Kidney capillary endothelial cell (primary cell): ENCODE measurements around the gene PNKD.
A peak's percentile ranks its signal among the peaks of the same experiment; 100 is the strongest.

Source experiments
- DNase-seq: peaks from one replicate; pipeline ENCODE4 v3.0.0-alpha.2; 2018; ENCODE audit warnings: low spot score

The PNKD gene

DNA sequence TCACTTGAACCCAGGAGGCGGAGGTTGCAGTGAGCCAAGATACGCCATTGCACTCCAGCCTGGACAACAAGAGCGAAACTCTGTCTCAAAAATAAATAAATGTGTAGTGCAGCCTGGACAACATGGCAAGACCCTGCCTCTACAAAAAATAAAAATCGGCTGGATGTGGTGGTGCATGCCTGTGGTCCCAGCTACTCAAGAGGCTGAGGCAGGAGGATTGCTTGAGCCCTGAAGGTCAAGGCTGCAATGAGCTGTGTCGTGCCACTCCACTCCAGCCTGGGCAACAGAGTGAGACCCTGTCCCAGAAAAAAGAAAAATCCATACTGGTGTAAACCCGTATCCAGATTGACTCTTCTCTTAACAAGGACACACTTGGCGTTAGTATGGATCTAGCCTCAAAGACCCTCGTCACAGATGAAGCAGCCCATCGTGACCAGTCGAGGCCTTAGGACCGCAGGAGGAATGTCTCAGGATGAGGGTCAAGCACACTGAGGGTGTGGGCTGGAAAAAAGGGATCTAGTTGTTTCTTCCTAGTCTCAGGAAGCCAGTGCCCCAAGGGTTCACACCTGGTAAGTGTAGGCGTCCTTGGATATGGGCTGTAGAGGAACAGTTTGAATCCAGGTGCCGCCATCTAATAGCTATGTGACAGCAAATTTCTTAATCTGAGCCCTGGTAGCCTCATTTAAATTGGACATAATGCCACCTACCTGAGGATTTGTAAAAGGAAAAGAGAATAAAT is 13.5 kb upstream of the PNKD start:
- DNase-seq, result no peak

DNA sequence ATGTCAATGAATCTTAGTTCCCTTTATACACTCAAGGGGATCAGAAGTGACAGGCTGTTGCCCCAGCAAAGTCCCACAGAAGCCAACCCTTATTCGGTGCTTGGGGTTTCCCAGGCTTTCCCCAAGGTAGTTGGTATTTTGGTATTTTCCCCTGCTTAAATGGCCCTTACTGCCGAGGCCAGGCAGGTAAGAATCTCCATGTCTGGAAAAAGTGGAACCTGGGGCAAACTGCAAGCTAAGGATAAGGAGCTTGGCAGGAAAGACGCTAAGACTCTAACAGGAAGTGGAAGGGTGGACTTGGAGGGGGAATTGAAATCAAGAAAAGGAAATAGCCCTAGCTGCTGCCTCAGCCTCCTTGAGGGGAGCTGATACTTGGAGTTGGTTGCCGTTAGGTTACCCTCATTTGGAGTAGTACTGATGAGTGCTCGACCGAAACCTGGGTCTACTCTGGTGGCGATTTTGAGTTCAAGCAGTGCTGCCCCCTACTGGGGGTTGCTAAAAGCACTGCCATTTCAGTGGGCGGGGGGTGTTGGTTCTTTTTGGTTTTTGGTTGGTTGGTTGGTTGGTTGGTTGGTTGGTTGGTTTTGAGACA is 12.8 kb upstream of the PNKD start:
- DNase-seq, result peak; percentile 22

DNA sequence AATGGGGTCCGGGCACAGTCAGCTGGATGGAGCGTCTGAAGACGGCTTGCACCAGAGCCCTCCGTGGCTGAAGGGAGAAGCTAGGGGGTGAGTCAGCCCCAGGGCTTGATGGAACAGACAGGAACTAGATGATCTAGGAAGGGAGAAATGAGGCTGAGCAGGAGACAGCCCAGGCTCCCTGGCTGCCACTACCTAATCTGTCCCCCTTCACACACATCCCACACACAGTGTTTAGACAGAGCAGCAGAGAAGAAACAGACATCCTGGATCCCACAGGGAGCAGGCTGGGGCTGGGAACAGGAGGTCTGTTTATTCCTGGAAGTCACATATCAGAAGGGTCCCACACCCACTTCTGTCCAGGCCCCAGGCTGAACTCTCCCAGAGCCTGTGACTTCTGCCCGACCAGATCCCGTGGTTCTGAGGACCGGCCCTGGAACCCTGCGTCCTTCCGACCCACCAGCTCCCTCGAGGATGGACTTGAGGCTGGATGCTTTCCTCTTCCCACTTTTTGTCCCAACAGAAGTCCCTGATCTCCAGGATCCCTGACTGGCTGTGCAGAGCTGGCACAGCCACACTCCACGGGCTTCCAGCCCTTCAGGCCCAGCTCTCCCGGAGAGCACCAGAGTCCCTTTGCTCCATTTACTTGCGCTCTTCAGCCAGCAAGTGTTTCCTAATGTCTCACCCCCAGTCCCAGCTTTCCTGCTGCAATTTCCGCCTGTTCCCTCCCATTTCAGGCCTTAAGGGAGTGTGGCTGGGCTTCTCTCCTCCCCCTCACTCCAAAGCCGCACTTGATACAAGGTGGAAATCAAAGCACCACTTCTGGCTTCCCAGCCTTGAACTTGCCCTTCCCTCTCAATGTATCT is 11.0 kb upstream of the PNKD start:
- peak; percentile 60 for DNase-seq

DNA sequence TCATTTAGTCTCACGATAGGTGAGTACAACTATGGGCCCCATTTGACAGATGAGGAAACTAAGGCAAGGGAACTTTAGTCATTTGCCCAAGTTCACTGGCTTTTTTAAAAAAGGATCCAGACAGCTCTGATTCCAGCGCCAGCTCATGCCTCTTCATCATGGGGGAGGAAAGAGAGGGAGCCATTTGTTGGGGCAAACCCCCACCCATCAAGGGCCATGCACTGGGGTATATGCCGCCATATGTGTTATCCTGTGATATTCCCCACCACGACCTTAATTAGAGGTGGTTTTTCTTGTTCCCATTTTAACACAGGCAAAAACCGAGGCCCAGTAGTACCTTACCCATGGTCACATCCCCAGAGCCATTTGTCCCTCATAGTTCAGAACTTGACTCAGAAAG is 10.2 kb upstream of the PNKD start:
- DNase-seq, result no peak

DNA sequence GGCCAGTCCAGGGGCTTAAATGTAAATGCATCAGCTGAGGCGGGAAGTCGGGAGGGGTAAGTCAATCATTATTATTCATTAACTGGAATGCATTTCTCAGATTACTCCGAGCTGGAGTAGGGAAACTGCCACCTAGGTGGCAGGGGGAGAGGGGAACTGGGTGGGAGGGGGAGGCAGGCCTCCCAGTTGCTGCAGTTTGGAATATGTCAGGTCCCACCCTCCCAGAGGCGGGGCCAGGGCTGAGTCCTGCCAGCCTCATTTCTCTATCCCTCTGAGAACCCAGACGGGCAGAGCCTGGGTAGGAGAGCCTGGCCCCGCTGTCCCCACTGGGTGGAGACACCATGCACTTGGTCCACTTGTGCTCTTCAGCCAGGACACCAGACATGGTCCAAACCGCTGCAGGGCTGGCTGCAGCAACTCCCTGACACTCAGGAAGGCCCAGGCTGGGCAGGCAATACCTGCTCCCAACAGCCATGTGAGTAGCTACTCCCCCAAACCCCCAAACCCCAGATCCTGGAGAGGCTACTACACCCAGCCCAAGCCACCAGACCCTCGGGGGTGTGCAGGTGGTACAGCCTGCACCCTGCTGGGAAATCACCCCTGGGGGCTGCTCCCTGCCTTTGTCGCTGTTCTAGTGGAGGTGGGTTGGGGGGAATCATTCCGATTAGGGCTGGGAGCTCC is 9.4 kb upstream of the PNKD start, which contains the start of gene GPBAR1:
GPBAR1 (plus strand) TSS at position 274 of the 681 bp plus-strand sequence. CDS start 1,710 bp downstream, outside the sequence.
- no peak for DNase-seq

DNA sequence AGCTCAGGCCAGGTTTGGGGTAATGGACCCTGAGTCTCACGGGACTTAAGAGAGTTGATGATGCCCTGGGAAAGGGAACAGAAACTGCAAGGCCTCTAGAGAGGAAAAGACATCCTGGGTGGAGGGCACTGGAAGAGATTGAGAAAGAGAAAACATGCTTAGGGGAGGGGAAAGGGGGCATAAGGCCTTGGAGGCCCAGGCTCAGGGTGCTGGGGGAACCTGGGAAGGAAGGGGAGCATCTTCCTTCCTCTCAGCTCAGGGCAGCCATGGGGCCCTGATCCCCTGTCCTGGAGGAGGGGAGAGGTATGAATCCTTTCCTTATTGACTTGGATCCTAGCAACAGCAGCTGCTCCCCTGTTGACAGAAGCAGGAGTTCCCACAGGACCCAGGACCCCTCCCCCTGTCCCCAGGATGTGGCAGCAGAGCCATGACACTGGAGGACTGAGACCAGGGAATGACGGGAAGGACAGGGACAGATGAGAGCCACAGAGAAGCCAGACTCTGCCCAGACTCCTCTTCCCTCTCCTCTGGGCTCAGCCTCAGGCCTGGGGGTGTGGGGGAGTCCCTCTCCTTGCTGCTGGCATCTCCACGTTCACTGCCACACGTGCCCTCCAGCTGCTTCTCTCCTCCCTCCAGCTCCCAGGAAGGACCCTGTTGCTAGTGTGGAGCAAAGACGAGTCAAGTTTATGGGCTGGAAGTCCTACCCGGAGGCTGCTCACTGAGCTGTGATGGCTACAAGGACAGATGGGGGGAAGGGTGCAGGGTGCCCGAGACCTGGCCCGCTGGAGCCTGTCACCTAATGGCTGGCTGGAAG is 8.7 kb upstream of the PNKD start:
- no peak for DNase-seq

GRCh38 chr2:218262237-218262600 is 8.1 kb upstream of the PNKD start:
- no peak for DNase-seq

DNA sequence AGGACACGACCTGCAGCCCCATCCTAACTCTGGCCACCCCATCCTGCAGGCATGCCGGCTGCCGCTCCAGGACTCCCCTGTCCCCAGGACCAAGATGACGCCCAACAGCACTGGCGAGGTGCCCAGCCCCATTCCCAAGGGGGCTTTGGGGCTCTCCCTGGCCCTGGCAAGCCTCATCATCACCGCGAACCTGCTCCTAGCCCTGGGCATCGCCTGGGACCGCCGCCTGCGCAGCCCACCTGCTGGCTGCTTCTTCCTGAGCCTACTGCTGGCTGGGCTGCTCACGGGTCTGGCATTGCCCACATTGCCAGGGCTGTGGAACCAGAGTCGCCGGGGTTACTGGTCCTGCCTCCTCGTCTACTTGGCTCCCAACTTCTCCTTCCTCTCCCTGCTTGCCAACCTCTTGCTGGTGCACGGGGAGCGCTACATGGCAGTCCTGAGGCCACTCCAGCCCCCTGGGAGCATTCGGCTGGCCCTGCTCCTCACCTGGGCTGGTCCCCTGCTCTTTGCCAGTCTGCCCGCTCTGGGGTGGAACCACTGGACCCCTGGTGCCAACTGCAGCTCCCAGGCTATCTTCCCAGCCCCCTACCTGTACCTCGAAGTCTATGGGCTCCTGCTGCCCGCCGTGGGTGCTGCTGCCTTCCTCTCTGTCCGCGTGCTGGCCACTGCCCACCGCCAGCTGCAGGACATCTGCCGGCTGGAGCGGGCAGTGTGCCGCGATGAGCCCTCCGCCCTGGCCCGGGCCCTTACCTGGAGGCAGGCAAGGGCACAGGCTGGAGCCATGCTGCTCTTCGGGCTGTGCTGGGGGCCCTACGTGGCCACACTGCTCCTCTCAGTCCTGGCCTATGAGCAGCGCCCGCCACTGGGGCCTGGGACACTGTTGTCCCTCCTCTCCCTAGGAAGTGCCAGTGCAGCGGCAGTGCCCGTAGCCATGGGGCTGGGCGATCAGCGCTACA is 7.4 kb upstream of the PNKD start:
- no peak for DNase-seq

DNA sequence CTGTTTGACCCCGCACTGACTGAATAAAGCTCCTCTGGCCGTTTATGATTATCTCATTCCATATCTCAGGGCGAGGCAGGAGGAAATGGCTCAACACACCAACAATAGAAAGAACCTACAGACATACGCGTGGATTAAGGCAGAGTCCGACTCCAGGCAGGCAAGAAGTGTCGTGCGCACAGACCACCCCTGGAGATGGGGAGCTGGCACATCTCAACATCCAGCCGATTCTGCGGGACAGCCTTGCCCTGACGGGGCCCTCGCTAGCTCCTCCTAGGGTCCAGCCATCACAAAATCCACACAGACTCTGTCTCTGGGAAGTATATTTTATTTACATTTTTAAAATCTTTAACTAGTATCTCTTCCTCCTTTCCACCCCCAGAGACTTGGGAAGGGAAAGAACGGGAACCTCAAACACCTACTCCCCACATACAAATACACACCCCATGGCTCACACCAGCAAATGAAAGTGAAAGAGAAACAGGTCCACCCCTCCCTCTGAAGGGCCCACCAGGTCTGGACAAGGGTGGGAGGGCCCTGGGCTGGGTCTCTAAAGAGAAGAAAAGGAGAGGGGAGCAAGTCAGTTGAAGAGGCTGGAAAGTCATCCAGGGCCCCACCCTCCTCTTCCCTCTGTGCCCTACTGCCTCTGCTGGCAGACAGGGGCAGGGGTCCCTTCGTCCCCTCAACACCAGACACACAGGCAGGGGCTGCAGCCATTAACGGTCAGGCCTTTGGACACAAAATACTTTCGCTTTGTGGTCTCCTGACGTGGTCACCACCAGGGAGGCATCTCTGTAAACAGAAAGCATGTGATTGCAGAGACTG is 6.3 kb upstream of the PNKD start:
- DNase-seq, result no peak

- no peak for DNase-seq
Measured at GRCh38 chr2:218264773-218265561, 5.4 kb upstream of the PNKD start.

DNA sequence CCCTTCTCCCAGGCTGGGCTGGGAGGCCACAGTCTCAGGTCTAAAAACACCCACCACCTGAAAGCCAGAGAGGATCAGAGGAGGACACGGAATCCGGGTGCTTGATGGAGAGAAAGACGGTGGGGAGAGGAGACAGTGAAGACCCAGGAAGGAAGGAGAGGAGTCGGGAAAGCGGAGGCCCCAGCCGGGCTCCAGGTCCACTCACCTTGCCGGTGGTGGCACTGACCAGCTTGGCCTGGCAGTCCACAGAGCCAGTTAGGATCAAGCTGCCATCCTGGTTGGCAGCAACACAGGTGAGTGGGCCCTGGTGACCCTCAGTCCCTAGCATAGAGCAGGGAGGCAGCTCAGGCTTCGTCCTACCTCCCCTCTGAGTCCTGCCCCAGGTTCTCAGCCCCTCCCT is 4.7 kb upstream of the PNKD start:
- no peak for DNase-seq

GRCh38 chr2:218266316-218266979 is 3.9 kb upstream of the PNKD start:
- no peak for DNase-seq

GRCh38 chr2:218267259-218267658 is 3.1 kb upstream of the PNKD start:
- DNase-seq, result no peak

DNA sequence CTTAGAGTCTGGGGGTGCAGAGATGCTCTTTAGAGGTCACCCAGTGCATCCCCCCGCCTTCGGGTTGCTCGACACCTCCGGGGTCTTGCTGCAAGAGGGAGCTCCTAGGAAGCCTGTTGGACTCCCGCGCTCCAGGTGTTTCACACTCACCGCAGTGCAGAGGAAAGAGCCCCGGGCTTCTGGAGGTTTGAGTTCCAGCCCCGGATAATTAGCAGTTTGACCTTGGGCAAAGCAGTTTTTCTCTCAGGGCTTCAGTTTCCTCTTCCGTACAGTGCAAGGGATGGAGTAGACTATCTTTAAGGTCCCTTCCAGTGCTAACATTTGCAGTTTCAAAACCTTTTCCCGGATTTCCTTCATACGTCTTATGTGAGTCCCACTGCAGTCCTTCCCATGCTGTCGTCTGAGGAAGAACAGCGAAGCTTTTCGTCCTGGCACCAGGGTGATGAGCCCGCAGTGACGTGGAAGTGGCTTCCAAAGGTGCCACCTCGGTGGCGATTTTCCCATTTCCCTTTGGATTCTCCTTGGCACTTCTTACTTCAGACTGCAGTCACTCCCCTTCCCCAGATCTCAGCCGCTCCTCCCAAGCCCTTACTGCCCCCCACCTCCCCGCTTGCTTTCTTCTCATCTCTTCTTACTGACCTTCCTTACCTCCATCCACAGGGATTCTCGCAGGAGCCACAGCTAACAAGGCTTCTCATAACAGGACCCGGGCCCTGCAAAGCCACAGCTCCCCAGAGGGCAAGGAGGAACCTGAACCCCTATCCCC is 585 bp downstream of the PNKD start:
- peak; percentile 37 for DNase-seq

- DNase-seq, result no peak
Measured at GRCh38 chr2:218271487-218271797, 1.1 kb downstream of the PNKD start.

- no peak for DNase-seq
Measured at GRCh38 chr2:218271865-218272530, 1.7 kb downstream of the PNKD start.
